Trophoblast cell (in vitro differentiated cells and primary cell): Measurements from ENCODE around the gene SERPINB6.

ENCODE experiments used
- DNase-seq, 2 donors: peaks; one replicate each; pipeline ENCODE4 v3.0.0-alpha.2; 2016
- H2AFZ ChIP-seq: 2 replicates; pipeline ENCODE4 v1.6.1; 2013; ENCODE audit warnings: low read length, moderate library complexity, mild to moderate bottlenecking; ENCODE audit not compliant: insufficient read depth, poor library complexity
- H2AK5ac ChIP-seq: 2 replicates; pipeline ENCODE4 v1.6.1; 2013; ENCODE audit warnings: mild to moderate bottlenecking, low read length
- H2BK120ac ChIP-seq: 2 replicates; pipeline ENCODE4 v1.6.1; 2013; ENCODE audit warnings: low read length, mild to moderate bottlenecking, moderate library complexity; ENCODE audit not compliant: insufficient read depth, poor library complexity
- H2BK12ac ChIP-seq: 2 replicates; pipeline ENCODE4 v1.6.1; 2013; ENCODE audit warnings: mild to moderate bottlenecking, low read length, moderate library complexity
- H2BK5ac ChIP-seq: 2 replicates; pipeline ENCODE4 v1.6.1; 2013; ENCODE audit warnings: low read length, low read depth, moderate library complexity, mild to moderate bottlenecking; ENCODE audit not compliant: poor library complexity
- H3K14ac ChIP-seq: 2 replicates; pipeline ENCODE4 v1.6.1; 2013; ENCODE audit warnings: mild to moderate bottlenecking, low read length
- H3K18ac ChIP-seq: 2 replicates; pipeline ENCODE4 v1.6.1; 2013; ENCODE audit warnings: mild to moderate bottlenecking, low read length
- H3K23ac ChIP-seq: 2 replicates; pipeline ENCODE4 v1.6.1; 2013; ENCODE audit warnings: low read length
- H3K27ac ChIP-seq: 2 replicates; pipeline ENCODE4 v1.5.1; 2013; ENCODE audit warnings: low read depth, mild to moderate bottlenecking, inconsistent platforms, low read length, moderate library complexity
- H3K27me3 ChIP-seq: 2 replicates; pipeline ENCODE4 v1.6.1; 2013; ENCODE audit warnings: inconsistent platforms, mild to moderate bottlenecking, low read length, moderate library complexity; ENCODE audit not compliant: insufficient read depth
- H3K36me3 ChIP-seq, 2 experiments: 1 replicate in 1 of 2; 2 replicates in 1 of 2; pipeline ENCODE4 v1.6.1; 2013; ENCODE audit warnings: low read length in 2 of 2, mild to moderate bottlenecking in 2 of 2, moderate library complexity in 1 of 2; ENCODE audit not compliant: insufficient read depth in 2 of 2, control insufficient read depth in 1 of 2
- H3K4ac ChIP-seq: 2 replicates; pipeline ENCODE4 v1.6.1; 2013; ENCODE audit warnings: low read depth, mild to moderate bottlenecking, low read length, moderate library complexity
- H3K4me1 ChIP-seq, 2 experiments: 1 replicate in 1 of 2; 2 replicates in 1 of 2; pipeline ENCODE4 v1.6.1; 2013; ENCODE audit warnings: low read length in 2 of 2, mild to moderate bottlenecking in 2 of 2, moderate library complexity in 1 of 2; ENCODE audit not compliant: insufficient read depth in 2 of 2, control insufficient read depth in 1 of 2
- H3K4me2 ChIP-seq: 2 replicates; pipeline ENCODE4 v1.6.1; 2013; ENCODE audit warnings: inconsistent platforms, mild to moderate bottlenecking, low read length, moderate library complexity
- H3K4me3 ChIP-seq: 2 replicates; pipeline ENCODE4 v1.5.1; 2013; ENCODE audit warnings: mild to moderate bottlenecking, low read depth, low read length, inconsistent platforms
- H3K79me1 ChIP-seq: one replicate; pipeline ENCODE4 v1.6.1; 2013; ENCODE audit warnings: low read length
- H3K79me2 ChIP-seq: 2 replicates; pipeline ENCODE4 v1.6.1; 2013; ENCODE audit warnings: low read length, mild to moderate bottlenecking; ENCODE audit not compliant: control insufficient read depth, insufficient read depth, poor library complexity
- H3K9ac ChIP-seq: 2 replicates; pipeline ENCODE4 v1.6.1; 2013; ENCODE audit warnings: mild to moderate bottlenecking, low read length
- H3K9me3 ChIP-seq: 2 replicates; pipeline ENCODE4 v1.6.1; 2013; ENCODE audit warnings: low read depth, mild to moderate bottlenecking, control low read depth, inconsistent platforms, low read length; ENCODE audit not compliant: insufficient read depth
- H4K12ac ChIP-seq: 2 replicates; pipeline ENCODE4 v1.6.1; 2013; ENCODE audit warnings: low read depth, mild to moderate bottlenecking, low read length, moderate library complexity
- H4K8ac ChIP-seq: 2 replicates; pipeline ENCODE4 v1.6.1; 2013; ENCODE audit warnings: low read depth, mild to moderate bottlenecking, low read length, moderate library complexity
- H4K91ac ChIP-seq: one replicate; pipeline ENCODE4 v1.6.1; 2013; ENCODE audit warnings: low read depth, mild to moderate bottlenecking, low read length, moderate library complexity
- WGBS: extraction: QIAGEN DNeasy Blood & Tissue Kit; methylation state at CpG from one replicate; pipeline ENCODE4 v1.1.7; 2013; ENCODE audit warnings: missing lambda C conversion rate; ENCODE audit not compliant: insufficient read length, insufficient coverage; ENCODE audit errors: extremely low coverage; 5-methylcytosine and 5-hydroxymethylcytosine counted together

Gene SERPINB6

GRCh38 chr6:3016473-3017280 lies 45.3 kb upstream of the SERPINB6 start:
- Histone ChIP-seq H2BK12ac (no peak overlapping the region), H3K79me2 (no peaks in the 10 kb centered on the region), H2AFZ (no peak overlapping the region), H4K91ac (no peak overlapping the region), H3K4me1 (peaks cover 6 to 10% of the 10 kb centered on the region in 2 experiments), H3K14ac (no peak overlapping the region), H3K79me1 (no peaks in the 10 kb centered on the region), H4K12ac (no peak overlapping the region), H3K4ac (no peak overlapping the region), H3K27me3 (no peaks in the 10 kb centered on the region), H3K9me3 (peaks cover 5% of the 10 kb centered on the region), H2BK5ac (no peak overlapping the region), H3K23ac (no peak overlapping the region), H3K4me2 (no peak overlapping the region), H3K4me3 (peak overlapping the region; percentile 34), H4K8ac (no peak overlapping the region), H2AK5ac (no peak overlapping the region), H3K36me3 (peaks cover 5 to 8% of the 10 kb centered on the region in 2 experiments), H3K18ac (no peak overlapping the region), H2BK120ac (no peak overlapping the region), H3K27ac (no peak overlapping the region), H3K9ac (no peak overlapping the region)
- WGBS: no CpG with 5 or more reads among the region's 17 CpGs
- no peak for DNase-seq

GRCh38 chr6:3015144-3015543 lies 43.8 kb upstream of the SERPINB6 start:
- H2BK120ac ChIP-seq: no peak overlapping the region
- H3K79me2 ChIP-seq: no peaks in the 10 kb centered on the region
- H3K79me1 ChIP-seq: no peaks in the 10 kb centered on the region
- H2BK12ac ChIP-seq: no peak overlapping the region
- H3K18ac ChIP-seq: no peak overlapping the region
- no peaks in the 10 kb centered on the region for H3K27me3 ChIP-seq
- H4K91ac ChIP-seq: no peak overlapping the region
- WGBS: no CpG with 5 or more reads among the region's 10 CpGs
- H3K9ac ChIP-seq: no peak overlapping the region
- H3K36me3 ChIP-seq: peaks cover 7 to 14% of the 10 kb centered on the region in 2 experiments
- no peak overlapping the region for H2BK5ac ChIP-seq
- H3K9me3 ChIP-seq: peaks cover 5% of the 10 kb centered on the region
- no peak overlapping the region for H2AK5ac ChIP-seq
- no peak overlapping the region for H3K27ac ChIP-seq
- H3K4me1 ChIP-seq: peaks cover 6 to 10% of the 10 kb centered on the region in 2 experiments
- H3K4ac ChIP-seq: no peak overlapping the region
- no peak overlapping the region for H3K14ac ChIP-seq
- no peak overlapping the region for H3K4me3 ChIP-seq
- H2AFZ ChIP-seq: no peak overlapping the region
- H4K8ac ChIP-seq: no peak overlapping the region
- no peak overlapping the region for H4K12ac ChIP-seq
- no peak overlapping the region for H3K4me2 ChIP-seq
- no peak overlapping the region for H3K23ac ChIP-seq
- no peak for DNase-seq

GRCh38 chr6:3014675-3015066 lies 43.3 kb upstream of the SERPINB6 start:
- Histone ChIP-seq H3K23ac (no peak overlapping the region), H2BK5ac (no peak overlapping the region), H3K4me1 (peaks cover 6 to 10% of the 10 kb centered on the region in 2 experiments), H4K12ac (no peak overlapping the region), H3K4ac (no peak overlapping the region), H2AK5ac (no peak overlapping the region), H4K8ac (no peak overlapping the region), H3K9me3 (peaks cover 6% of the 10 kb centered on the region), H3K27ac (no peak overlapping the region), H2AFZ (no peak overlapping the region), H3K18ac (no peak overlapping the region), H3K4me2 (no peak overlapping the region), H3K14ac (no peak overlapping the region), H3K79me1 (no peaks in the 10 kb centered on the region), H4K91ac (no peak overlapping the region), H3K4me3 (no peak overlapping the region), H2BK120ac (no peak overlapping the region), H3K9ac (no peak overlapping the region), H3K36me3 (peaks cover 7 to 15% of the 10 kb centered on the region in 2 experiments), H3K79me2 (no peaks in the 10 kb centered on the region), H3K27me3 (no peaks in the 10 kb centered on the region), H2BK12ac (no peak overlapping the region)
- no CpG with 5 or more reads among the region's 4 CpGs for WGBS
- DNase-seq: no peak

- H3K23ac ChIP-seq: no peak overlapping the region
- no CpG with 5 or more reads among the region's 18 CpGs for WGBS
- no peak overlapping the region for H3K14ac ChIP-seq
- no peaks in the 10 kb centered on the region for H3K27me3 ChIP-seq
- no peak overlapping the region for H3K4ac ChIP-seq
- no peaks in the 10 kb centered on the region for H3K79me1 ChIP-seq
- H4K8ac ChIP-seq: no peak overlapping the region
- H3K9ac ChIP-seq: no peak overlapping the region
- no peak overlapping the region for H3K27ac ChIP-seq
- H4K91ac ChIP-seq: no peak overlapping the region
- peaks cover 7 to 15% of the 10 kb centered on the region in 2 experiments for H3K36me3 ChIP-seq
- H3K4me3 ChIP-seq: no peak overlapping the region
- no peak overlapping the region for H2AFZ ChIP-seq
- no peak overlapping the region for H2AK5ac ChIP-seq
- peaks cover 6 to 10% of the 10 kb centered on the region in 2 experiments for H3K4me1 ChIP-seq
- no peak for DNase-seq
- no peaks in the 10 kb centered on the region for H3K79me2 ChIP-seq
- H2BK5ac ChIP-seq: no peak overlapping the region
- H2BK120ac ChIP-seq: no peak overlapping the region
- peaks cover 6% of the 10 kb centered on the region for H3K9me3 ChIP-seq
- no peak overlapping the region for H3K4me2 ChIP-seq
- no peak overlapping the region for H2BK12ac ChIP-seq
- no peak overlapping the region for H4K12ac ChIP-seq
- no peak overlapping the region for H3K18ac ChIP-seq
These were observed 42.7 kb upstream of the SERPINB6 start for GRCh38 chr6:3013901-3014674.
